GM21529 (cell line): ENCODE data around the gene INPP5K.
"Not testable (repeated sequence)": the region's sequence is repeated elsewhere in the genome, so short reads cannot be mapped to it uniquely, and the experiment has no call there.

Experiments used
- ATAC-seq: cut with Tn5 transposase; IDR thresholded peaks from one replicate; pipeline ENCODE4 v1.9.1; 2021; ENCODE audit not compliant: unreplicated experiment

INPP5K gene

GRCh38 chr17:1516388-1517161, at the start of gene INPP5K:
Gene INPP5K (minus strand): TSS chr17:1516612. CDS start chr17:1516499, 113 bp downstream.
- peak; percentile 83 for ATAC-seq

- no peak for ATAC-seq
These were observed 49.5 kb upstream of the INPP5K start for GRCh38 chr17:1565877-1566276.

DNA sequence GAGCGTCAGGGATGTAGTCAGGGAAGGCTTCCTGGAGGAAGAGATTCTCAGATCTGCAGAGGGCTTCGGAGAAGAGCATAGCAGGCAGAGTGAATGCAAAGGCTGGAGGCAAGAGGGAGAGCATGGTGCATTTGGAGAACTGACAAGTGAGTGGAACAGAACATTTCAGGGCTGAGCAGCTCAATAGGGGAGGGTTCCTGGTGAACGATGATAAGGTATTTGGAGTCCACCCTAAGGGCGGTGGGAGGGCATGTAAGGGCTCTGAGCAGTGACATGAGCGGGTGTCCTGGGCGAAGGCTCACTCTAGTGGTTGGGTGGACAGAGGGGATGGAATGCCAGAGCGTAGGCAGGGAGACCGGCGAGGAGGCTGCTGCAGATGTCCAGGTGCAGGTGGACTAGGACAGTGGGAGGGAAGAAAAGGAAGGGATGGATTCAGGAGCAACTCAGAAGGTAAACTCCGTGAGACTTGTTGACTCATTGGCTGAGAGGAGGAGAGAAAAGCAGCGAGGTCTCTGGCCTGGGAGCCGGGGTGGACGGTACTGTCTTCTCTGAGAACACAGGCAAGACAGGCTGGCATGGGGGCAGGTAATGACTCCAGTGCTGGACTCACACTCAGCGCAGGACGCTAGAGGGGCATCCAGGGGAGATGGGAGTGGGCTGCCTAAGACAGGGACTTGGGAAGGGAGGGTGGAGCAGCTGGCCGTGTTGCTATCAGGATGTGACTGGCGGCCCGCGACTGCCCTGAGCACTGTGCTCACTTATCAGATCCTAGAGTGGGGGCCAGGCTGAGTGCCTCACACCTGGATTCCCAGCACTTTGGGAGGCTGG, 47.6 kb upstream of the INPP5K start:
- ATAC-seq = no peak

- not testable (repeated sequence) for ATAC-seq
These were observed 47.0 kb upstream of the INPP5K start for GRCh38 chr17:1563471-1563785.

DNA sequence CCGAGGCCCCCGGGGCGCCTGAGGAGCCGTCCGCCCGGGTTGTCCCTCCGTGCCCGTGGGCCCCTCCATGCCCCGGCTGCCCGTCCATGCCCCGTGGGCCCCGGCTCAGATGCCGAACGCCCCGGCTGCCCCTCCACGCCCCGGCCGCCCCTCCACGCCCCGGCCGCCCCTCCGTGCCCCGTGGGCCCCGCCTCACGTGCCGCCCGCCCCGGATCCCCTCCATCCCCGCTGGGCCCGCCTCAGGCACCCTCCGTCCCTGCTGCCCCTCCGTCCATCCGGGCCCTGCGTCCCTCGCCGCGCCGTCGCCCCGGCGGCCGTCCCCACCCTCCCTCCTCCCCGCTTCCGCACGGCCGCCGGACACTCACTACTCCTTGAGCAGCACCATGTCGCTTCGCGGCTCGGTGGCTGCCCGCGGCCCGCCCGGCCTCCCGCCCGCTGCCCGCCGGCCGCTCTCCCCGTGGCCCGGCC, 45.8 kb upstream of the INPP5K start:
- peak; percentile 34 for ATAC-seq

GRCh38 chr17:1561420-1562175, 45.2 kb upstream of the INPP5K start:
- ATAC-seq = peak; percentile 39

DNA sequence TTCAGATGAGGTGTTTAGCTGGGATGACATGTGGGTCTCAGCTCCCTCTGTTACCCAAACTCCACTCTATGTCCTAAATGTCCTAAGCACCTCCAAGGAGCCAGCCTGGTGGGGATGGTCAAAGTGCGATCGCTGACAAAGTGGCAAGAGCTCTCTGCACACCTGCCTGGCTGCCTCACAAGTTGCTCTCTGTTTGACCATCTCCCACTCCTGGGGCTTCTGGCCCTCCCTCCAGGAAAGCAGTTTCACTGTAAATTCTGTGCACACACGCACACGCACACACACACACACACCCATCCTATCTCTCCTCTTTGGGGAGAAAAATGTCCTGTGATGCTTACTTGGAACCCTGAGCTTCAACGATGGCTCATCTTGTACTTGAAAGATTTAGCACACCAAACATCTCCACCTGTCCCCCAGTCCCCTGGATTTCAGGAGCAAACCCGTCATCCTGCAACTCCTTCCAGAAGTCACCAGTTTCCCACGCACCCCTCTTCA, 44.5 kb upstream of the INPP5K start:
- no peak for ATAC-seq

- ATAC-seq = no peak
These were observed 43.9 kb upstream of the INPP5K start for GRCh38 chr17:1560101-1560857.

DNA sequence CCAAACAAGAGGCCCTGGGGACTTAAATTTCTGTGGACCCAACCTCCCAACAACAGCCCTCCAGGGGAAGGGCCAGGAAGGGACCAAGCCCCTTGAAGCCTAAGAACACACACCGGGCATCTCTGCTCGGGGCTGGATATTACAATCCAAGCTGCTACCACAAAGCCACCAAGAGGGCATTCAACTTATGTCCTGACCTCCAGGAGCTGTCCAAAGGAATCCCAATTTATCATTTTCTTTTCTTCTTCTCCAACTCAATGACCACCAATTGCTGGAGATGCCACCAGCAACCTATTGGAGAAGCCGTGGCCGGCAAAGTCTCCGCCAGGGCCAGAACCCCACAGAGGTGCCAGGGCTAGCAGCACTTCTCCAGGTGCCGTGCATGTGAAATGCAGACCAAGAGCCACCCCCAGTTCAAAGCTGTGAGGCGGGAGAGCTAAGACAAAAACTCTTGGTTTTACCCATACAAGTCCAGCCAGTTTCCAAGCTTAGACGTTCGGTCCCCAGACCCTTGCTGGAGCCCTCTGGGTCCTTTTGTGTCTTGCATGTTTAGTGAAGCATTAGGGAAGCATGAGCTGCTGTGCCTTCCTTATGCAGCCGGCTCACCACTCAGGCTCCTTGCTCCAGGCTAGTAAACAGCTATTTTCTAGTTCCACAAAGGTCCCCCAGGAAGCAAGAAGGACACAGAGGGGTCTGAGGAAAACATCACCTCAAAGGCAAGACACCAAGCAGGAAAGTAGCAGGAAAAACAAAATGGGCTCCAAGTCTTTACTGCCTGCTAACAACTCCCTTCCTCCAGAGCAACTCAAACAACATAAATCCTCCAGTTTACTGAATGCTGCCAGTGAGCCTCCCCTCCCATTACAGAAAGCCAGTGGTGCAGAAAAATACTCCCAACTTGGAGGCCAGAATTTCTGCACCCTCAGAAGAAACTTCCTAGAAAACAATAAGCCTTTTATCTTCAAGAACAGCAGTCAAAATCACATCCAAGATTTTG, 42.9 kb upstream of the INPP5K start:
- no peak for ATAC-seq

DNA sequence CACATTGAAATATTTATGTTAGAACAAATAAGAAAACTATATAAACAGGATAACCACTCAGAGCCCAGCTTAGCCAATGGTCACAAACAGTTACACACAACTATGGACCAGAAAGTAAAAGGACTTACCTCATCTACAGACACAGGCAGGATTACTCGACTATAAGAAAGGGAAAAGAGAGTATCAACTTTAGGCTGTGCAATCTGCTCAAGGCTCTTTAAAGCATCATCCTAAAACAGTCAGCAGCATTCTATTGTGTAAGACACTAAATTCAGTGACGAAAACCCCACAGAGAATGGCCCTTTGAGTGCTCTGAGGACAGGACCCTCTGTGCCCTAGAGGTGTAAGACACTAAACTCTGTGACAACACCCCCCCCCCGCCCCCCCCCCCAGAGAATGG, 42.0 kb upstream of the INPP5K start:
- ATAC-seq = no peak

- no peak for ATAC-seq
These were observed 41.1 kb upstream of the INPP5K start for GRCh38 chr17:1557355-1558095.

- peak; percentile 40 for ATAC-seq
These were observed 39.4 kb upstream of the INPP5K start for GRCh38 chr17:1555651-1556471.

DNA sequence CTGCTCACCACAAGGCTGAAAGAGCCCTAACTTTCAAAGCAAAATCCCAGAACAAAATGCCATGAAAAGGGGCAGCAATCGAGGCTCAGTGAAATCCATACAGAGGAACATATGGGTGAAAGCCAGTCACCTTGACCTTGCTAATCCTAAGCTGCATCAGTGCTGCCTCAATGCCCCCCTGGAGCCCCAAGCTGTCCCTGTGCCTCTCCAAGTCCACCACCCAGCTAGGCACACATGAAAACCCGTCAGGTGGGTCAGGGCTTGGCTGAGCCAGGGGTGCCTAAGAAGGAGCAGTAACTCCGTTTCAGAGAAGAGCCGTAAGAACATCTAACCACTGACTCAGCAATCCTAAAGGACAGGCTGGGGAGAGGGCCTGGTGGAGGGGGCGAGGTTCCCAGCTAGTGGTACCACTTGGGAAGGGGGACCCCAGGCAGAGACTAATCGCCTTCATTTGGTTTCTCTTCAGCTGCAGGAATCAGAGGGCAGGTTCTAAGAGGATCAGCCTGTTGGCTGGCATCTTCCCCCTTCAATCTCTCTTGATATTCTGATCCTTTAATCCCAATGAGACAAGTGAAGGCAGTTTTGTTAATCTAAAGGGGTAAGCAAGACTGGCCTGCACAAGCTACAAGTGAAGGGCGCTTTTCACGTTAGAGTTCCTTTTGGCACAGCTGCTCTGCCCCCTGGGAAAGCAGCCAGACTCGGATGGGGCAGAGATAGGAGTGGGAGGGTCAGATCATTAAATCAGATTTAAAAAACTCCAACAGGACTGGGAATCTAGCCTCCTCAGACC, 38.5 kb upstream of the INPP5K start:
- no peak for ATAC-seq

DNA sequence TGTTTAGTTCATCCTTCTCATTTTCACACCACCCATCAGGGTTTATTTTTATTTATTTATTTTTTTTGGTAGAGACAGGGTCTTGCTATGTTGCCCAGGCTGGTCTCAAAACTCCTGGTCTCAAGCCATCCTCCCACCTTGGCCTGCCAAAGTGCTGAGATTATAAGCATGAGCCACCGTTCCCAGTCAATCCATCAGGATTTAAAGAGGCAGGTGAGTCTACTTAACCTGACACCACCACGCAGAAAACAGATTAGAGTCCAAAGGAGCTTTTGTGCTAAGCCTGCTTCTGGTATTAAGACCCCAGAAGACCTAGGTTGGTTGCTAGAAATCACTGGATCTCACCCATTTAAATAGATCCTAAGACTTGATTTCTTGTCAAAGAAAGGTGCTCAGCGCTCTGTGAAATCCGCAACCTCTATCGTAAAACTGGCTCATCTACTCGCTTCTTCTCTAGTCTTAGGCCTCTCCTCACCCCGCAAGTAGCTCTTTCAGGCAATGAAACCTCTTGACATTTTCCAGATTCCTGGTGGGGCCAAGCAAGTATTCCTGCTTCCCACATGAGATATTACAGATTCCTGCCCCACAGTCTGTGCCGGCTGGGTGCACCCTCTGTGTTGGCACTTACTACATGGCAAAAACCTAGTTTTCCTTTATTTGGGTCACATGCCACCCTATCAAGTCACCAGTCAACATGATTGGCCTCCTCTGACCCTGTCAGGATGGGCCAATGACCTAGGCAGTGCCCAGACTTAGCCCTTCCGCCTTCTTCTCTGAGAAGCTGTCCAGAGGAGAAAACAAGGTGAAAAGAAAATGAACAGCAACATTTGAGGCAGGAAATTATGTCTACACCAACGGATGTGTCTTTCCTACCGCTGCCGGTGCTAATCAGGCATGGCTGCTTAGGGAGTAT, 37.2 kb upstream of the INPP5K start:
- no peak for ATAC-seq

GRCh38 chr17:1552932-1553331, 36.5 kb upstream of the INPP5K start:
- ATAC-seq = no peak

DNA sequence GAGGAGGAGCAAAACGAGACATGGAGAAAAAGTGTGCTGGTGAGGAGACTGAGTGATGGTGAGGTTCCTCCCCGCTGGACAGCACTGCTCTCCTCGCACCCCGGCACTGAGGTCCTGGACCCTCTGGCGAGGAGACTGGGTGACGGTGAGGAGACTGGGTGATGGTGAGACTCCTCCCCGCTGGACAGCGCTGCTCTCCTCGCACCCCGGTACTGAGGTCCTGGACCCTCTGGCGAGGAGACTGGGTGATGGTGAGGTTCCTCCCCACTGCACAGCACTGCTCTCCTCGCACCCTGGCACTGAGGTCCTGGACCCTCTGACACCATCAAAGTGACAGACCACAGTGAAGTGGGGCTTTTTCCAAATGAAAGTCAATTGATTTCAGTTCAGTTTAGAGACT, 35.3 kb upstream of the INPP5K start:
- no peak for ATAC-seq
